GM23248 (cell line): ENCODE results near the gene LAMA5. TPM values are rescaled to one million over a fixed set of nuclear protein-coding genes. Genes with fewer than 3 reads are reported as not detected.

ENCODE experiments used
- DNase-seq: peaks from one replicate; pipeline ENCODE4 v3.0.0-alpha.2; 2015
- H2AFZ ChIP-seq: fragments of 200-600 bp; sonication (generic); 2 replicates; pipeline ENCODE4 v1.6.1; 2016; ENCODE audit warnings: antibody characterized with exemption
- H3F3A ChIP-seq: fragments of 200-600 bp; sonication (generic); 2 replicates; pipeline ENCODE4 v1.6.1; 2016; ENCODE audit warnings: mild to moderate bottlenecking, antibody characterized with exemption, mixed run types; ENCODE audit not compliant: insufficient read depth
- H3K27ac ChIP-seq: fragments of 200-600 bp; sonication (generic); 2 replicates; pipeline ENCODE4 v1.5.1; 2016; ENCODE audit warnings: mild to moderate bottlenecking
- H3K27me3 ChIP-seq: fragments of 200-600 bp; sonication (generic); replicated peaks from 2 replicates; pipeline ENCODE4 v1.6.1; 2016; ENCODE audit warnings: mild to moderate bottlenecking; ENCODE audit not compliant: insufficient read depth
- H3K36me3 ChIP-seq: fragments of 200-600 bp; sonication (generic); 2 replicates; pipeline ENCODE4 v1.6.1; 2016; ENCODE audit warnings: low read depth, mild to moderate bottlenecking
- H3K4me1 ChIP-seq: fragments of 200-600 bp; sonication (generic); 2 replicates; pipeline ENCODE4 v1.6.1; 2016; ENCODE audit warnings: mild to moderate bottlenecking; ENCODE audit not compliant: insufficient read depth
- H3K4me2 ChIP-seq: fragments of 200-600 bp; sonication (generic); one replicate; pipeline ENCODE4 v1.6.1; 2016; ENCODE audit warnings: mild to moderate bottlenecking; ENCODE audit not compliant: unreplicated experiment
- H3K4me3 ChIP-seq: fragments of 200-600 bp; sonication (generic); 2 replicates; pipeline ENCODE4 v1.5.1; 2016; ENCODE audit warnings: mild to moderate bottlenecking
- H3K79me2 ChIP-seq: fragments of 200-600 bp; sonication (generic); 2 replicates; pipeline ENCODE4 v1.6.1; 2016; ENCODE audit warnings: mild to moderate bottlenecking; ENCODE audit not compliant: insufficient read depth
- H3K9ac ChIP-seq: fragments of 200-600 bp; sonication (generic); 2 replicates; pipeline ENCODE4 v1.6.1; 2016; ENCODE audit warnings: mild to moderate bottlenecking
- H3K9me2 ChIP-seq: fragments of 200-600 bp; sonication (generic); 2 replicates; pipeline ENCODE4 v1.6.1; 2016; ENCODE audit warnings: mixed run types, mild to moderate bottlenecking, moderate library complexity; ENCODE audit not compliant: insufficient read depth
- H3K9me3 ChIP-seq: fragments of 200-600 bp; sonication (generic); one replicate; pipeline ENCODE4 v1.6.1; 2017; ENCODE audit warnings: low read depth
- H4K20me1 ChIP-seq: fragments of 200-600 bp; sonication (generic); 2 replicates; pipeline ENCODE4 v1.6.0; 2016; ENCODE audit not compliant: insufficient read depth
- EZH2 ChIP-seq: fragments of 200-600 bp; sonication (generic); IDR thresholded peaks from 2 replicates; pipeline ENCODE4 v1.6.1; 2018; ENCODE audit warnings: antibody characterized with exemption, mild to moderate bottlenecking; ENCODE audit not compliant: insufficient read depth, poor library complexity, severe bottlenecking
- EZH2phosphoT487 ChIP-seq: fragments of 200-600 bp; sonication (generic); IDR thresholded peaks from 2 replicates; pipeline ENCODE4 v1.6.1; 2018; ENCODE audit warnings: antibody characterized with exemption, moderate library complexity, mild to moderate bottlenecking, low read depth; ENCODE audit not compliant: insufficient read depth
- WGBS, 2 experiments: methylation state at CpG; one replicate each; pipeline ENCODE4 v1.1.6; 2015 to 2017; ENCODE audit warnings: low lambda C conversion rate in 2 of 2, low coverage in 1 of 2; ENCODE audit errors: missing lambda C conversion rate in 2 of 2; 5-methylcytosine and 5-hydroxymethylcytosine counted together
- in situ Hi-C: fragments of 300-500 bp; cut with MboI; formaldehyde crosslinking; loops from 2 replicates; pipeline ENCODE4 v1.15.0; 2020
- polyA plus RNA-seq: library from polyadenylated mRNA; unstranded; fragments of >200 nt; fragmentation: Nextera tagmentation; extraction: Ambion mirVana; gene quantifications from 2 replicates; pipeline ENCODE4 v1.2.1, GENCODE V29; 2016
- total RNA-seq: library from RNA; depleted of rRNA; stranded (reverse); fragments of >200 nt; shearing (Covaris generic); gene quantifications from 2 replicates; pipeline ENCODE4 v1.2.3, GENCODE V29; 2014

LAMA5 gene
- total and polyA plus RNA-seq, 2 experiments from 2014 or later = 4.5 to 6.0 TPM

DNA sequence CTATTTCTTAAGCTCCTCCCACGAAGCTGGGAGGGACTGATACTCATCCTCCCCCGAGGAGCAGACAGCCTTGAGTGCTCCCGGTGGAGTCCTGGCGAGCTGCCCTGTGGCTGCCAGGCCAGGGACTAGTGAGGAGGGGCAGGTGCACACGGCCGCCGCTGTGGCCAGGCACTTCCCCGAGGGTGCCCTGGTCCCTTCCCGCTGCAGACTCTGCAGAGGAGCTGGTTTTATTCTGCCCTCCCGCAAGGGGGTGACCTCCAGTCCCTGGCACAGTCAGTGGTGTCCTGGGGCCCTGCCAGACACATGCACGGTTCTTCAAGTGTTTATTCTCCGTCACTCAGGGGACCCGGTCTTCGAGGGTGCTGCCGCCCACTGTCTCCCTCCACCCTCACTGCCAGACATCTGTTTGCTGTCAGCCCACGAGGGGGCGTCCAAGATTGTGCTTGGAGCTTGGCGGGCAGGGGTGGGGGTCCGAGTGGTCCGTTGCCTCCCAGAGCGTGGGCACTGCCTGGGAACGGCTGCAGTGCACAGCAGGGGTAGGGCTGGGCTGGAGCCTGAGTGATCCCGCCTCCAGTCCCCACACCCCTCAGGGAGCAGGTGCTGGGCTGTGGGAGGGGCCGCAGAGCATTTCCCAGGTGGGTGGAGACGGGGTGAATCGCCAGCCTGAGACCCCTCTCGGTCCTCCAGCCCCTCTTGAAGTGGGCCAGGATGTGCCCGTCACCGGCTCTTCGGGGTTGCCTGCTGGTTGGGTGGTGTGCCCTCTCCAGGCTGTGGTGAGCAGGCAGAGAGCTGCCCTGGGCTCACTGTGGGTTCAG is 43.0 kb upstream of the LAMA5 start:
- no peaks in the 10 kb centered on the region for H3K4me1 ChIP-seq
- in situ Hi-C loops = no loop called here
- no peak overlapping the region for H3K9ac ChIP-seq
- H3K9me2 ChIP-seq = no peaks in the 10 kb centered on the region
- DNase-seq = peak; percentile 46
- H3K4me2 ChIP-seq = no peak overlapping the region
- H3F3A ChIP-seq = no peaks in the 10 kb centered on the region
- H3K9me3 ChIP-seq = no peaks in the 10 kb centered on the region
- H3K4me3 ChIP-seq = no peak overlapping the region
- H3K36me3 ChIP-seq = no peaks in the 10 kb centered on the region
- H3K27ac ChIP-seq = no peak overlapping the region
- H3K79me2 ChIP-seq = no peaks in the 10 kb centered on the region
- 7% methylated on average over 30 of the region's 30 CpGs for WGBS, 2 experiments
- TF ChIP-seq EZH2 (no peak), EZH2phosphoT487 (no peak)
- no peaks in the 10 kb centered on the region for H3K27me3 ChIP-seq
- H4K20me1 ChIP-seq = no peaks in the 10 kb centered on the region
- no peak overlapping the region for H2AFZ ChIP-seq

DNA sequence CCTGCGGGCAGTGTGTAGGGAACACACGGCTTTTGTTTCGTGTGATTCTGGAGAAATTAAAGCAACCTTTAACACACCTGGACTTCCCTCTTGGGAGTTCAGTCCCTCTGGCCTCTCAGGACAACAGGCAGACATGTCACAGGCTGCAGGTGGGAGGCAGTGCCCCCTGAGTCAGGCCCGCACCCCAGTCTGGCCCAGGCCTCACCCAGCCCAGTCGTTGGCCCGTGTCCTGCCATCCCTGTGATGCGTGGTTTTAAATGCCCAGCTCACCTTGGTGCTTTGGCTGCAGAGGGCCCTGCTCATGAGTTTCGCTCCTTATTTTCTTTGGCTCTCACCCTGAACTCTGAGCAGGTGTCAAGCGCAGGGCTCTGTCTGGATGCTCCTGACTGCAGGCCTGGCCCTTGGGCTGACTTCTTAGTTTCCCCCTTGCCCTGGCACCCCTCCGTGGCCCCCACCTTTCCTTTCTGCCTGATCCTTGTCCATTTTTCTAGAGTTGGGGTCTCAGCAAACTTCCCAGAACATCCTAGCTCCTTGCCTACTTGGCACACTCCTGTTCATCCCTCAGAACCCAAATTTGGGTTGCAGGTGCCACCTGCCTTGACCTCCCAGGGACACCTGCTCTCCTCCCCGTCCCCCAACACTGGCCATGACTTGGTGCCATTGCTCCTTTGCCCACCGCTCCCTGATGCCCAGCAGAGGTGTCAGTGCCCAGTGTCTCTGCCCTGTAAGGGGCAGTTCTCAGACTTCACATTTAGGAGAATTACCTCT is 42.2 kb upstream of the LAMA5 start:
- H3K79me2 ChIP-seq = no peaks in the 10 kb centered on the region

DNA sequence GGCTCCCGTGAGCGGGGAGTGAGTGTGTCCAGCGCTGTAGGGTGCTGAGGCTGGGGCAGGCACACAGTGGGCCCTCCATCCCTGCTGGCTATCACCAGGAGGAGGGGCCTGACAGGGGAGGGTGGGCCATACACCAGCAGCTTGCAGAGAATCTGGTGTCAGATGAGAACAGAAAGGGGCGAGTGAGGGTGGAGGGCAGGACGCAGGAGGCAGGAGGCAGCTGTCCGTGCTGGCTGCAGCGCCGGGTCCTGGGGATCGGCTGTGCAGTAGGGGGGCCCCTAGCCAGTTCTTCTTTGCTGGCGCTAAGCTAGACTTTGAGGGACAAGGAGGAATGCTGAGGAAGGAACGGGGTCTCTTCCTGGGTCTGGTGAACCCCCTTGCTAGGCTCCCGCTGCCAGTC is 41.5 kb upstream of the LAMA5 start:
- Histone ChIP-seq H2AFZ (no peak overlapping the region), H3K27me3 (no peaks in the 10 kb centered on the region), H3K9me2 (no peaks in the 10 kb centered on the region), H3K36me3 (no peaks in the 10 kb centered on the region), H3F3A (no peaks in the 10 kb centered on the region), H3K4me2 (no peak overlapping the region), H3K4me3 (no peak overlapping the region), H3K9ac (no peak overlapping the region), H3K79me2 (no peaks in the 10 kb centered on the region), H3K9me3 (no peaks in the 10 kb centered on the region), H3K4me1 (no peaks in the 10 kb centered on the region), H4K20me1 (no peaks in the 10 kb centered on the region), H3K27ac (no peak overlapping the region)
- no peak for DNase-seq
- in situ Hi-C loops = no loop called here
- TF ChIP-seq EZH2 (no peak), EZH2phosphoT487 (no peak)
- 69% methylated on average over 11 to 12 of the region's 12 CpGs for WGBS, 2 experiments

More for the DNA sequence above, 42.2 kb upstream of the LAMA5 start:
- 72 to 74% methylated on average over 12 of the region's 12 CpGs for WGBS, 2 experiments
- no peak overlapping the region for H3K4me3 ChIP-seq
- in situ Hi-C loops = no loop called here
- no peaks in the 10 kb centered on the region for H3F3A ChIP-seq
- no peaks in the 10 kb centered on the region for H3K36me3 ChIP-seq
- H3K9ac ChIP-seq = no peak overlapping the region
- H3K9me2 ChIP-seq = no peaks in the 10 kb centered on the region
- H3K27me3 ChIP-seq = no peaks in the 10 kb centered on the region
- H3K4me1 ChIP-seq = no peaks in the 10 kb centered on the region
- H3K4me2 ChIP-seq = no peak overlapping the region
- no peak for DNase-seq
- no peak overlapping the region for H3K27ac ChIP-seq
- TF ChIP-seq EZH2phosphoT487 (no peak), EZH2 (no peak)
- H3K9me3 ChIP-seq = no peaks in the 10 kb centered on the region
- no peaks in the 10 kb centered on the region for H4K20me1 ChIP-seq
- H2AFZ ChIP-seq = no peak overlapping the region

DNA sequence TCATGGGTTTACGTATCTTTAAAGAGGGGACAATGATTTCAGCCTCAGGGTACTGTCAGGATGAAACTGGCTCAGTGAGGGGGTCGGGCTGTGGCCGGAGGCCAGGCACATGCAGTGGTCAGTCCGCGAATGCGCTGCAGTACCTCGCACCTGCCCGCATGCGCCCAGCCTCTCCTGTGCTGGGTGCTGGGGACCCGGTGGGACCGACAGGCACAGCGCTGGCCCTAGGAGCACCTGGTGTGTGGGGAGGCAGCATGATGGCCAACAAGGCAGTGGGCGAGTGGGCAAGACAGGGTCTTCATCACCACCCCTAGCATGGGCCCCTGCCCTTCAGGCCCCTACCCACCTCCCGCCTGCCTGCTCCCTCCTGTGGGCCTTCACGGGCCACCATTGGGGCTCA is 40.9 kb upstream of the LAMA5 start:
- Histone ChIP-seq H3K4me2 (no peak overlapping the region), H3K9me2 (no peaks in the 10 kb centered on the region), H3K4me1 (no peaks in the 10 kb centered on the region), H3K79me2 (no peaks in the 10 kb centered on the region), H3F3A (no peaks in the 10 kb centered on the region), H3K9ac (no peak overlapping the region), H3K4me3 (no peak overlapping the region), H4K20me1 (no peaks in the 10 kb centered on the region), H3K9me3 (no peaks in the 10 kb centered on the region), H3K36me3 (no peaks in the 10 kb centered on the region), H2AFZ (no peak overlapping the region), H3K27ac (no peak overlapping the region), H3K27me3 (no peaks in the 10 kb centered on the region)
- in situ Hi-C loops = no loop called here
- 89 to 90% methylated on average over 15 of the region's 15 CpGs for WGBS, 2 experiments
- no peak for DNase-seq
- TF ChIP-seq EZH2 (no peak), EZH2phosphoT487 (no peak)
